HL-60 (cell line): ENCODE measurements around the gene HNRNPC.

Source experiments
- GABPA ChIP-seq: IDR thresholded peaks from 2 replicates; pipeline ENCODE4 v1.6.1; 2012; ENCODE audit warnings: low read depth
- TF ChIP-seq, protein P1 (sequence below): IDR thresholded peaks from one replicate; pipeline ENCODE4 v1.5.1; 2011; ENCODE audit warnings: low read length, control low read depth, inconsistent platforms; ENCODE audit not compliant: insufficient read depth

DNA sequence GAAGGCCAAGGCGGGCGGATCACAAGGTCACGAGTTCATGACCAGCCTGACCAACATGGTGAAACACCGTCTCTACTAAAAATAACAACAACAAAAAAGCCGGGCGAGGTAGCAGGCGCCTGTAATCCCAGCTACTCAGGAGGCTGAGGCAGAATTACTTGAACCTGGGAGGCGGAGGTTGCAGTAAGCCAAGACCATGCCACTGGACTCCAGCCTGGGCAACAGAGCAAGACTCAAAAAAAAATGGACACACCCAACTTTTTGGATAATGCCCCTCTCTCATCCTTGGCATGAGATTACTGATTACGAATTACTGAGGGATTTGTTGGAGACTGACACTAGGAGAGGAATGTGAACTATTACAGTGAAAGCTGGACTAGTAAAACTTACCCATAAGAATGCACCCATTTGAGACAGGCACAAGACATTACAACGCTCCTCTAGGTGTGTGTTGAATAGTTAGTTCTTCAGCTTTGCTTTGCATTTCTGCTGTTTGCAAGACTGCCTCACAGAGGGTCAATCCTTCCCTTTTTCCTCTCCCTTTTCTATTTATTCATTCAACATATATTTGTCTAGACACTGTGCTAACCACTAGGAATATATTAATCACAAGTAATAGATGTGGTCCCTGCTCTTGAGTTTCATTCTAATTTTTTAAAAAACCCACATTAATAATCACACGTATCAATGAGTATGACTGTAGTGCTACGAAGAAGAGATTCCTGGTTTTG is 67.3 kb downstream of the HNRNPC start:
- TF ChIP-seq, protein P1, sequence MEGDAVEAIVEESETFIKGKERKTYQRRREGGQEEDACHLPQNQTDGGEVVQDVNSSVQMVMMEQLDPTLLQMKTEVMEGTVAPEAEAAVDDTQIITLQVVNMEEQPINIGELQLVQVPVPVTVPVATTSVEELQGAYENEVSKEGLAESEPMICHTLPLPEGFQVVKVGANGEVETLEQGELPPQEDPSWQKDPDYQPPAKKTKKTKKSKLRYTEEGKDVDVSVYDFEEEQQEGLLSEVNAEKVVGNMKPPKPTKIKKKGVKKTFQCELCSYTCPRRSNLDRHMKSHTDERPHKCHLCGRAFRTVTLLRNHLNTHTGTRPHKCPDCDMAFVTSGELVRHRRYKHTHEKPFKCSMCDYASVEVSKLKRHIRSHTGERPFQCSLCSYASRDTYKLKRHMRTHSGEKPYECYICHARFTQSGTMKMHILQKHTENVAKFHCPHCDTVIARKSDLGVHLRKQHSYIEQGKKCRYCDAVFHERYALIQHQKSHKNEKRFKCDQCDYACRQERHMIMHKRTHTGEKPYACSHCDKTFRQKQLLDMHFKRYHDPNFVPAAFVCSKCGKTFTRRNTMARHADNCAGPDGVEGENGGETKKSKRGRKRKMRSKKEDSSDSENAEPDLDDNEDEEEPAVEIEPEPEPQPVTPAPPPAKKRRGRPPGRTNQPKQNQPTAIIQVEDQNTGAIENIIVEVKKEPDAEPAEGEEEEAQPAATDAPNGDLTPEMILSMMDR, result no peak
- TF ChIP-seq GABPA, result no peak
